WTC11 (cell line): ENCODE measurements around the gene GTSE1. TPM values are rescaled to one million over a fixed set of nuclear protein-coding genes. Genes with fewer than 3 reads are reported as not detected.

ENCODE experiments used
- ATAC-seq: fragments of 200-7000 bp; cut with Tn5 transposase; 2 replicates; pipeline ENCODE4 v1.10.0; 2021; ENCODE audit warnings: mild to moderate bottlenecking, moderate library complexity
- CTCF ChIA-PET: fragments of 300-600 bp; sonication (Branson Sonifier 250); formaldehyde crosslinking; loops from one replicate; lab custom pipeline; 2021; ENCODE audit warnings: antibody characterized with exemption; lab: Charles Lee
- POLR2A ChIA-PET: fragments of 350-600 bp; sonication (Branson Sonifier 250); formaldehyde crosslinking; loops from one replicate; lab custom pipeline; 2021; ENCODE audit warnings: antibody characterized with exemption; lab: Charles Lee
- DNase-seq: peaks from one replicate; pipeline ENCODE4 v3.0.0; 2021; ENCODE audit warnings: low spot score
- H3K27ac Mint-ChIP-seq: 2 replicates; pipeline ENCODE4 v1.8.0; 2021; ENCODE audit warnings: mixed read lengths
- H3K27me3 Mint-ChIP-seq: 2 replicates; pipeline ENCODE4 v1.8.0; 2021; ENCODE audit warnings: low read depth, mild to moderate bottlenecking, moderate library complexity, mixed read lengths
- H3K36me3 Mint-ChIP-seq: 2 replicates; pipeline ENCODE4 v1.8.0; 2021; ENCODE audit warnings: mixed read lengths
- H3K4me1 Mint-ChIP-seq: 2 replicates; pipeline ENCODE4 v1.8.0; 2022; ENCODE audit warnings: mixed read lengths
- H3K4me3 Mint-ChIP-seq: 2 replicates; pipeline ENCODE4 v1.8.0; 2021; ENCODE audit warnings: mild to moderate bottlenecking, moderate library complexity, mixed read lengths
- H3K9me3 Mint-ChIP-seq: 2 replicates; pipeline ENCODE4 v1.8.0; 2021; ENCODE audit warnings: mixed read lengths
- GRHL2 ChIP-seq: fragments of 250-450 bp; sonication (Bioruptor Pico); IDR thresholded peaks from 2 replicates; pipeline ENCODE4 v1.8.0; 2022; ENCODE audit warnings: mild to moderate bottlenecking, moderate library complexity; ENCODE audit not compliant: insufficient replicate concordance, severe bottlenecking
- JAZF1 ChIP-seq: fragments of 250-450 bp; sonication (Bioruptor Pico); IDR thresholded peaks from 2 replicates; pipeline ENCODE4 v1.9.0; 2021; ENCODE audit warnings: moderate library complexity, mild to moderate bottlenecking, inconsistent platforms
- MYBL2 ChIP-seq: sonication (generic); formaldehyde crosslinking; IDR thresholded peaks from 2 replicates; pipeline ENCODE4 v1.8.1; 2023; ENCODE audit warnings: mild to moderate bottlenecking, moderate library complexity, missing genetic modification reagents
- NFE2L1 ChIP-seq: sonication (generic); formaldehyde crosslinking; IDR thresholded peaks from 2 replicates; pipeline ENCODE4 v1.8.1; 2023; ENCODE audit warnings: missing genetic modification reagents
- SOX15 ChIP-seq: fragments of 250-450 bp; sonication (Bioruptor Pico); IDR thresholded peaks from 2 replicates; pipeline ENCODE4 v1.9.0; 2021; ENCODE audit warnings: mild to moderate bottlenecking
- SP1 ChIP-seq: sonication (generic); formaldehyde crosslinking; conservative IDR thresholded peaks from 2 replicates; pipeline ENCODE4 v1.8.1; 2022; ENCODE audit warnings: missing genetic modification reagents
- TEAD1 ChIP-seq: sonication (generic); formaldehyde crosslinking; IDR thresholded peaks from 2 replicates; pipeline ENCODE4 v1.8.0; 2022; ENCODE audit warnings: mild to moderate bottlenecking, missing genetic modification reagents
- ZNF121 ChIP-seq: sonication (generic); formaldehyde crosslinking; IDR thresholded peaks from 2 replicates; pipeline ENCODE4 v1.8.0; 2023; ENCODE audit warnings: missing genetic modification reagents
- ZNF138 ChIP-seq: sonication (generic); formaldehyde crosslinking; conservative IDR thresholded peaks from 2 replicates; pipeline ENCODE4 v1.8.1; 2022; ENCODE audit warnings: mild to moderate bottlenecking, moderate library complexity, missing genetic modification reagents
- ZNF423 ChIP-seq: fragments of 250-450 bp; sonication (Bioruptor Pico); IDR thresholded peaks from 2 replicates; pipeline ENCODE4 v2.1.2; 2022; ENCODE audit warnings: mild to moderate bottlenecking, moderate library complexity
- total RNA-seq: library from RNA; stranded (reverse); gene quantifications from 3 replicates; pipeline ENCODE4 v1.2.3, GENCODE V29; 2021
- TF ChIP-seq, protein P1 (sequence below): sonication (generic); formaldehyde crosslinking; IDR thresholded peaks from 2 replicates; pipeline ENCODE4 v1.8.1; 2022; ENCODE audit warnings: missing genetic modification reagents, borderline replicate concordance
- TF ChIP-seq, protein P2 (sequence below): sonication (generic); formaldehyde crosslinking; IDR thresholded peaks from 2 replicates; pipeline ENCODE4 v1.8.1; 2023; ENCODE audit warnings: mild to moderate bottlenecking, missing genetic modification reagents
- TF ChIP-seq, protein P3 (sequence below): fragments of 200-600 bp; IDR thresholded peaks from 2 replicates; pipeline ENCODE4 v1.8.0; 2022; ENCODE audit warnings: antibody characterized with exemption
- TF ChIP-seq, protein P4 (sequence below): sonication (generic); formaldehyde crosslinking; IDR thresholded peaks from 2 replicates; pipeline ENCODE4 v1.8.0; 2022; ENCODE audit warnings: mild to moderate bottlenecking, missing genetic modification reagents
- TF ChIP-seq, protein P5 (sequence below): sonication (generic); formaldehyde crosslinking; IDR thresholded peaks from 2 replicates; pipeline ENCODE4 v1.8.0; 2022; ENCODE audit warnings: missing genetic modification reagents
- TF ChIP-seq, protein P6 (sequence below): fragments of 250-450 bp; sonication (Bioruptor Pico); IDR thresholded peaks from 2 replicates; pipeline ENCODE4 v1.9.0; 2021; ENCODE audit warnings: mild to moderate bottlenecking
- TF ChIP-seq, protein P7 (sequence below): sonication (generic); formaldehyde crosslinking; IDR thresholded peaks from 2 replicates; pipeline ENCODE4 v1.8.0; 2023; ENCODE audit warnings: mild to moderate bottlenecking, missing genetic modification reagents

GTSE1 gene
- total RNA-seq, 1 experiment from 2014 or later: 56.1 TPM

DNA sequence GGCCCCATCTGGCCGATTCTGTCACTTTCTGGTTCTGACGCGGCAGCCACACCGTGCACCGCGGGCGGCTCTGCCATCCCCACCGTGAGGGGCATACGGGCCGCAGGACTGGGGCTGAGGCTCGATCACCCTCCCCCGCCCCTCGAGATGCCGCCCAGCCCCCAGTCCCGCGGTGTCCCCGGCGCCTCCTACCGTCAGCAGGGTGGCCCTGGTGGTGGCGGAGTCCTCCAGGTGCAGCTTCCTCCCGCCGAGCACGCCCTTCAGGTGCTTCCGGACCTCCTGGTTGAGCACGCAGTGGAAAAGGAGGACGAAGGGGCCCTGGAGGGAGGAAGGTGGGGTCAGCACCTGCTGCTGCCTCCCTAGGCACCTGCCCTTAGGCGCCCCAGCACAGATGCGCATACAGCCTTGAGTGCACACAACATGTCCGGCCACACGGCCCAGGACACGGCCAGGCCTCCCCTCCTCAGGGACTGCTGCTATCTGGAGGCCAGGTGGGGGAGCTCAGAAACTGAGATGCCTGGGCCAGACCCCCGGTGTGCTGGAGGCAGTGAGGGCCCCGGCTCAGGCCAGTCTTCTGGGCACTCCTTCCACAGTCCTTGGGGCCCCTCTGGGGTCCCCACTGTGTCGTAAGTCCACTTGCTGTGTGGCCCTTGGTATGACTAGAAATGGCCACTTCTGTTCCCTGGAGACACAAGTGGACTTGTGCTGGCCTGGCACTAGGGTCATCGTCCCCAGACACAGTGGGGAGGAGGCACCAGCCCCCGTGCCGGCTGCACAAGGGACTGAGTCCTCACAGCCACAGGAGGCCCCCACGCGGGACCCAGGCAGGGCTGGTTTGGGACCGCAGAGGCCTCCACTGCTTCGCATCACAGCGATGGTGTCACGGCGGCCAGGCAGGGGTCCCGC lies 70.4 kb downstream of the GTSE1 start:
- 0 out of 2 replicates have a peak, but pooled peaks have one; percentile 3 for TF ChIP-seq ZNF423 (CRISPR knock-in tag)
- TF ChIP-seq, protein P1, sequence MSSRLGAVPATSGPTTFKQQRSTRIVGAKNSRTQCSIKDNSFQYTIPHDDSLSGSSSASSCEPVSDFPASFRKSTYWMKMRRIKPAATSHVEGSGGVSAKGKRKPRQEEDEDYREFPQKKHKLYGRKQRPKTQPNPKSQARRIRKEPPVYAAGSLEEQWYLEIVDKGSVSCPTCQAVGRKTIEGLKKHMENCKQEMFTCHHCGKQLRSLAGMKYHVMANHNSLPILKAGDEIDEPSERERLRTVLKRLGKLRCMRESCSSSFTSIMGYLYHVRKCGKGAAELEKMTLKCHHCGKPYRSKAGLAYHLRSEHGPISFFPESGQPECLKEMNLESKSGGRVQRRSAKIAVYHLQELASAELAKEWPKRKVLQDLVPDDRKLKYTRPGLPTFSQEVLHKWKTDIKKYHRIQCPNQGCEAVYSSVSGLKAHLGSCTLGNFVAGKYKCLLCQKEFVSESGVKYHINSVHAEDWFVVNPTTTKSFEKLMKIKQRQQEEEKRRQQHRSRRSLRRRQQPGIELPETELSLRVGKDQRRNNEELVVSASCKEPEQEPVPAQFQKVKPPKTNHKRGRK: no peak
- H3K27ac Mint-ChIP-seq: no peak overlapping the region
- ChIA-PET POLR2A (interaction anchor here (1.0 to 1.4 kb wide), 2 partner anchors 11 to 170 kb away, joined by 3 to 4 read pairs; no protein-coding TSS in a partner anchor), CTCF (interaction anchor here (0.5 to 4.4 kb wide), 83 partner anchors 8 to 436 kb away, joined by 3 to 156 read pairs (median 6); partner anchors contain the start of genes CELSR1, GTSE1, TRMU and TTC38)
- H3K27me3 Mint-ChIP-seq: no peaks in the 10 kb centered on the region
- ATAC-seq: no peak
- no peaks in the 10 kb centered on the region for H3K9me3 Mint-ChIP-seq
- no peaks in the 10 kb centered on the region for H3K36me3 Mint-ChIP-seq
- DNase-seq: no peak
- peaks cover 6% of the 10 kb centered on the region; the same call in 1 of the 2 replicates for H3K4me1 Mint-ChIP-seq
- H3K4me3 Mint-ChIP-seq: no peak overlapping the region

DNA sequence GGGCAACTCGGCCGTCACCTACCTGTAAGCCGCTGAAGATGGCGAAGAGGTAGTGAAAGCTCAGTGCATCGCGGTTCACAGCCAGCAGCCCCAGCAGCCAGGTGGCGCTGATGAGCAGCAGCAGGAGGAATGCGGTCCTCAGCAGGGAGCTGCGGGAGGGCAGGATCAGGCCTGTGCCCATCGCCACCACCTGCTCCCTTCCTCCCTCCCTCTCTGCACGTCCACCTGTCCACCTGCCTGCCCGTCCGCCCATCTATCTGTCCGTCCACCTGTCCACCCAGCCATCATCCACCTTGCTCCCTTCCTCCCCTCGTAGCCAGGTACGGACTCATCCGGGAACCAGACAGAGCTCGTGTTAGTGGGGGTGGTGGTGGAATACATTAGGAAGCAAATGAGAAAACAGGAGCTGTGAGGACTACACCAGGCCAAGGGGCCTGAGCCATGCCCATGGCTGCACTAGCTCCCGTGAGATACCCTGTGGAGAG lies 71.1 kb downstream of the GTSE1 start:
- Mint-ChIP-seq H3K36me3 (no peaks in the 10 kb centered on the region), H3K9me3 (no peaks in the 10 kb centered on the region), H3K4me3 (no peak overlapping the region), H3K4me1 (peaks cover 6% of the 10 kb centered on the region; the same call in 1 of the 2 replicates), H3K27ac (no peak overlapping the region; the same call in 1 of the 2 replicates), H3K27me3 (no peaks in the 10 kb centered on the region)
- ATAC-seq: peak; percentile 87
- ChIA-PET POLR2A (interaction anchor here (0.6 to 1.4 kb wide), 3 partner anchors 12 to 784 kb away, joined by 3 to 4 read pairs (median 3); no protein-coding TSS in a partner anchor), CTCF (interaction anchor here (0.5 to 4.4 kb wide), 87 partner anchors 9 to 435 kb away, joined by 3 to 156 read pairs (median 6); partner anchors contain the start of genes CELSR1, GTSE1, TBC1D22A and TRMU)
- peak; percentile 94 for DNase-seq
- TF ChIP-seq, protein P2, sequence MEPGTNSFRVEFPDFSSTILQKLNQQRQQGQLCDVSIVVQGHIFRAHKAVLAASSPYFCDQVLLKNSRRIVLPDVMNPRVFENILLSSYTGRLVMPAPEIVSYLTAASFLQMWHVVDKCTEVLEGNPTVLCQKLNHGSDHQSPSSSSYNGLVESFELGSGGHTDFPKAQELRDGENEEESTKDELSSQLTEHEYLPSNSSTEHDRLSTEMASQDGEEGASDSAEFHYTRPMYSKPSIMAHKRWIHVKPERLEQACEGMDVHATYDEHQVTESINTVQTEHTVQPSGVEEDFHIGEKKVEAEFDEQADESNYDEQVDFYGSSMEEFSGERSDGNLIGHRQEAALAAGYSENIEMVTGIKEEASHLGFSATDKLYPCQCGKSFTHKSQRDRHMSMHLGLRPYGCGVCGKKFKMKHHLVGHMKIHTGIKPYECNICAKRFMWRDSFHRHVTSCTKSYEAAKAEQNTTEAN (CRISPR knock-in tag): peak; percentile 41; the same call in 1 of the 2 replicates
- TF ChIP-seq, protein P3, sequence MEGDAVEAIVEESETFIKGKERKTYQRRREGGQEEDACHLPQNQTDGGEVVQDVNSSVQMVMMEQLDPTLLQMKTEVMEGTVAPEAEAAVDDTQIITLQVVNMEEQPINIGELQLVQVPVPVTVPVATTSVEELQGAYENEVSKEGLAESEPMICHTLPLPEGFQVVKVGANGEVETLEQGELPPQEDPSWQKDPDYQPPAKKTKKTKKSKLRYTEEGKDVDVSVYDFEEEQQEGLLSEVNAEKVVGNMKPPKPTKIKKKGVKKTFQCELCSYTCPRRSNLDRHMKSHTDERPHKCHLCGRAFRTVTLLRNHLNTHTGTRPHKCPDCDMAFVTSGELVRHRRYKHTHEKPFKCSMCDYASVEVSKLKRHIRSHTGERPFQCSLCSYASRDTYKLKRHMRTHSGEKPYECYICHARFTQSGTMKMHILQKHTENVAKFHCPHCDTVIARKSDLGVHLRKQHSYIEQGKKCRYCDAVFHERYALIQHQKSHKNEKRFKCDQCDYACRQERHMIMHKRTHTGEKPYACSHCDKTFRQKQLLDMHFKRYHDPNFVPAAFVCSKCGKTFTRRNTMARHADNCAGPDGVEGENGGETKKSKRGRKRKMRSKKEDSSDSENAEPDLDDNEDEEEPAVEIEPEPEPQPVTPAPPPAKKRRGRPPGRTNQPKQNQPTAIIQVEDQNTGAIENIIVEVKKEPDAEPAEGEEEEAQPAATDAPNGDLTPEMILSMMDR: peak; percentile 85
- TF ChIP-seq NFE2L1 (CRISPR knock-in tag) (0 out of 2 replicates have a peak, but pooled peaks have one; percentile 18), MYBL2 (CRISPR knock-in tag) (no peak), SP1 (CRISPR knock-in tag) (0 out of 2 replicates have a peak, but pooled peaks have one; percentile 32), ZNF138 (CRISPR knock-in tag) (no peak), GRHL2 (CRISPR knock-in tag) (no peak), ZNF121 (CRISPR knock-in tag) (peak; percentile 30; the same call in 1 of the 2 replicates), TEAD1 (peak; percentile 65; the same call in 1 of the 2 replicates), JAZF1 (no peak), SOX15 (no peak)
- TF ChIP-seq, protein P4, sequence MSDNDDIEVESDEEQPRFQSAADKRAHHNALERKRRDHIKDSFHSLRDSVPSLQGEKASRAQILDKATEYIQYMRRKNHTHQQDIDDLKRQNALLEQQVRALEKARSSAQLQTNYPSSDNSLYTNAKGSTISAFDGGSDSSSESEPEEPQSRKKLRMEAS: peak; percentile 54; the same call in 1 of the 2 replicates
- TF ChIP-seq, protein P5, sequence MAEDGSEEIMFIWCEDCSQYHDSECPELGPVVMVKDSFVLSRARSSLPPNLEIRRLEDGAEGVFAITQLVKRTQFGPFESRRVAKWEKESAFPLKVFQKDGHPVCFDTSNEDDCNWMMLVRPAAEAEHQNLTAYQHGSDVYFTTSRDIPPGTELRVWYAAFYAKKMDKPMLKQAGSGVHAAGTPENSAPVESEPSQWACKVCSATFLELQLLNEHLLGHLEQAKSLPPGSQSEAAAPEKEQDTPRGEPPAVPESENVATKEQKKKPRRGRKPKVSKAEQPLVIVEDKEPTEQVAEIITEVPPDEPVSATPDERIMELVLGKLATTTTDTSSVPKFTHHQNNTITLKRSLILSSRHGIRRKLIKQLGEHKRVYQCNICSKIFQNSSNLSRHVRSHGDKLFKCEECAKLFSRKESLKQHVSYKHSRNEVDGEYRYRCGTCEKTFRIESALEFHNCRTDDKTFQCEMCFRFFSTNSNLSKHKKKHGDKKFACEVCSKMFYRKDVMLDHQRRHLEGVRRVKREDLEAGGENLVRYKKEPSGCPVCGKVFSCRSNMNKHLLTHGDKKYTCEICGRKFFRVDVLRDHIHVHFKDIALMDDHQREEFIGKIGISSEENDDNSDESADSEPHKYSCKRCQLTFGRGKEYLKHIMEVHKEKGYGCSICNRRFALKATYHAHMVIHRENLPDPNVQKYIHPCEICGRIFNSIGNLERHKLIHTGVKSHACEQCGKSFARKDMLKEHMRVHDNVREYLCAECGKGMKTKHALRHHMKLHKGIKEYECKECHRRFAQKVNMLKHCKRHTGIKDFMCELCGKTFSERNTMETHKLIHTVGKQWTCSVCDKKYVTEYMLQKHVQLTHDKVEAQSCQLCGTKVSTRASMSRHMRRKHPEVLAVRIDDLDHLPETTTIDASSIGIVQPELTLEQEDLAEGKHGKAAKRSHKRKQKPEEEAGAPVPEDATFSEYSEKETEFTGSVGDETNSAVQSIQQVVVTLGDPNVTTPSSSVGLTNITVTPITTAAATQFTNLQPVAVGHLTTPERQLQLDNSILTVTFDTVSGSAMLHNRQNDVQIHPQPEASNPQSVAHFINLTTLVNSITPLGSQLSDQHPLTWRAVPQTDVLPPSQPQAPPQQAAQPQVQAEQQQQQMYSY (CRISPR knock-in tag): no peak
- TF ChIP-seq, protein P6, sequence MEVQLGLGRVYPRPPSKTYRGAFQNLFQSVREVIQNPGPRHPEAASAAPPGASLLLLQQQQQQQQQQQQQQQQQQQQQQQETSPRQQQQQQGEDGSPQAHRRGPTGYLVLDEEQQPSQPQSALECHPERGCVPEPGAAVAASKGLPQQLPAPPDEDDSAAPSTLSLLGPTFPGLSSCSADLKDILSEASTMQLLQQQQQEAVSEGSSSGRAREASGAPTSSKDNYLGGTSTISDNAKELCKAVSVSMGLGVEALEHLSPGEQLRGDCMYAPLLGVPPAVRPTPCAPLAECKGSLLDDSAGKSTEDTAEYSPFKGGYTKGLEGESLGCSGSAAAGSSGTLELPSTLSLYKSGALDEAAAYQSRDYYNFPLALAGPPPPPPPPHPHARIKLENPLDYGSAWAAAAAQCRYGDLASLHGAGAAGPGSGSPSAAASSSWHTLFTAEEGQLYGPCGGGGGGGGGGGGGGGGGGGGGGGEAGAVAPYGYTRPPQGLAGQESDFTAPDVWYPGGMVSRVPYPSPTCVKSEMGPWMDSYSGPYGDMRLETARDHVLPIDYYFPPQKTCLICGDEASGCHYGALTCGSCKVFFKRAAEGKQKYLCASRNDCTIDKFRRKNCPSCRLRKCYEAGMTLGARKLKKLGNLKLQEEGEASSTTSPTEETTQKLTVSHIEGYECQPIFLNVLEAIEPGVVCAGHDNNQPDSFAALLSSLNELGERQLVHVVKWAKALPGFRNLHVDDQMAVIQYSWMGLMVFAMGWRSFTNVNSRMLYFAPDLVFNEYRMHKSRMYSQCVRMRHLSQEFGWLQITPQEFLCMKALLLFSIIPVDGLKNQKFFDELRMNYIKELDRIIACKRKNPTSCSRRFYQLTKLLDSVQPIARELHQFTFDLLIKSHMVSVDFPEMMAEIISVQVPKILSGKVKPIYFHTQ: no peak
- TF ChIP-seq, protein P7, sequence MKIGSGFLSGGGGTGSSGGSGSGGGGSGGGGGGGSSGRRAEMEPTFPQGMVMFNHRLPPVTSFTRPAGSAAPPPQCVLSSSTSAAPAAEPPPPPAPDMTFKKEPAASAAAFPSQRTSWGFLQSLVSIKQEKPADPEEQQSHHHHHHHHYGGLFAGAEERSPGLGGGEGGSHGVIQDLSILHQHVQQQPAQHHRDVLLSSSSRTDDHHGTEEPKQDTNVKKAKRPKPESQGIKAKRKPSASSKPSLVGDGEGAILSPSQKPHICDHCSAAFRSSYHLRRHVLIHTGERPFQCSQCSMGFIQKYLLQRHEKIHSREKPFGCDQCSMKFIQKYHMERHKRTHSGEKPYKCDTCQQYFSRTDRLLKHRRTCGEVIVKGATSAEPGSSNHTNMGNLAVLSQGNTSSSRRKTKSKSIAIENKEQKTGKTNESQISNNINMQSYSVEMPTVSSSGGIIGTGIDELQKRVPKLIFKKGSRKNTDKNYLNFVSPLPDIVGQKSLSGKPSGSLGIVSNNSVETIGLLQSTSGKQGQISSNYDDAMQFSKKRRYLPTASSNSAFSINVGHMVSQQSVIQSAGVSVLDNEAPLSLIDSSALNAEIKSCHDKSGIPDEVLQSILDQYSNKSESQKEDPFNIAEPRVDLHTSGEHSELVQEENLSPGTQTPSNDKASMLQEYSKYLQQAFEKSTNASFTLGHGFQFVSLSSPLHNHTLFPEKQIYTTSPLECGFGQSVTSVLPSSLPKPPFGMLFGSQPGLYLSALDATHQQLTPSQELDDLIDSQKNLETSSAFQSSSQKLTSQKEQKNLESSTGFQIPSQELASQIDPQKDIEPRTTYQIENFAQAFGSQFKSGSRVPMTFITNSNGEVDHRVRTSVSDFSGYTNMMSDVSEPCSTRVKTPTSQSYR (CRISPR knock-in tag): peak; percentile 61; the same call in 1 of the 2 replicates
